ENCODE data around the gene AHNAK.
A peak's percentile ranks its signal among the peaks of the same experiment; 100 is the strongest.

AHNAK gene

GRCh38 chr11:62497132-62497801 lies 49.3 kb downstream of the AHNAK start:
- peak; percentile 77 for DNase-seq

DNA sequence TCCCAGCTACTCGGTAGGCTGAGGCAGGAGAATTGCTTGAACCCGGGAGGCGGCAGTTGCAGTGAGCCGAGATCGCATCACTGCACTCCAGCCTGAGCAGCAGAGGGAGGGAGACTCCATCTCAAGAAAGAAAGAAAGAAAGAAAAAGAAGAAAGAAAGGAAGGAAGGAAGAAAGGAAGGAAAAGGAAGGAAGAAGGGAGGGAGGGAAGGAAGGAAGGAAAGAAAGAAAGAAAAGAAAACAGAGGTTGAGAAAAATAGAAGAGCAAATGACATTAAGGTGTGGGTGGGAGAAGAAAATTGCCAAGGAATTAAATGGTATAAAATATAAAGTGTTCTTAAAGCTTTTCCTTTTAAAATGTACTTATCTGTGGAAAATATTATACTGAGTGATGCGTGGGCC lies 49.9 kb downstream of the AHNAK start:
- DNase-seq: no peak

DNA sequence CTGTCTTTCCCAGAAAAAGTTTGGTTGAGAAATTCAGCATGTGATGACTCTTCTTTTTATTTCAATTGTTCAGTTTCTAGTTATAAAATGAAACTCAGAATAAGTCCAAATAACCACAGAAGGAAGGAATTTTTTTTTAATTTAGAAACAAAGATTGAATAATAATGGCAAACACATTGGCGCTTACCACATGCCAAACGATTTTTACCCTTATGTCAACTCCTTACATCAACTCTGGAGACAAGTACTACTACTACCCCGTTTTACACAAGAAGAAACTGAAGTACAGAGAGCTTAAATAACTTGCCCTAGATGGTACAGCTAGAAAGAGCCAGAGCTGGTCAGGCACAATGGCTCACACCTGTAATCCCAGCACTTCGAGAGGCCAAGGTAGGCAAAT lies 52.4 kb downstream of the AHNAK start:
- DNase-seq: no peak

DNA sequence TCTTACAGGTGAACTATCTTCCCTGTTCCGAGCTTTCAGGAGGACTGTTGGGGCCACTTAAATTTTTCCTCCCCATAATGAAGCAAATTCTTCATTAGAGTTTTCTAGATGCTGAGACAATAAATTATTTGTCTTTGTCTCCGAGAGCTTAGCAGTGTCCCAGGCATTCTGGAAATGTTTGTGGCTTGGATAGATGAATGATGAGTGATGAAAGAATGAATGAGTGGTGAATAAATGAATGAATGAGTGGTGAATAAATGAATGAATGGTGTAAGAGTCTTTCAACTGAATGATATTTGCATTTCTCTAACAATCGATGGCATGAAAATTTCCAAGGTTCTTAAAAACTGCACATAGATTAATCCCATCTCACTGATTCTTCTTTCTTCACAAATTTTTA lies 52.8 kb downstream of the AHNAK start:
- no peak for DNase-seq

DNA sequence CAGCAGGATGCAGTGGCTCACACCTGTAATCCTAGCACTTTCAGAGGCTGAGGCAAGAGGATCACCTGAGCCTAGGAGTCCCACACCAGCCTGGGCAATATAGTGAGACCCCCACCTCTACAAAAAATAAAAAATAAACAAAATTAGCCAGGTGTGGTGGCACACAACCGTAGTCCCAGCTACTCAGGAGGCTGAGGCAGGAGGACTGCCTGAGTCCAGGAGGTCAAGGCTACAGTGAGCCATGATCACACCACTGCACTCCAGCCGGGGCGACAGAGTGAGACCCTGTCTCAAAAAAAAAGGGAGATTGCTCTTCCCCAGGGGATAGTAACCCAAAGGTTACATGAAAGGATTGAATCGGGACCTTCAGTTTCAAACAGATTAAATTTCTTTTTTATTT lies 54.0 kb downstream of the AHNAK start:
- no peak for DNase-seq

DNA sequence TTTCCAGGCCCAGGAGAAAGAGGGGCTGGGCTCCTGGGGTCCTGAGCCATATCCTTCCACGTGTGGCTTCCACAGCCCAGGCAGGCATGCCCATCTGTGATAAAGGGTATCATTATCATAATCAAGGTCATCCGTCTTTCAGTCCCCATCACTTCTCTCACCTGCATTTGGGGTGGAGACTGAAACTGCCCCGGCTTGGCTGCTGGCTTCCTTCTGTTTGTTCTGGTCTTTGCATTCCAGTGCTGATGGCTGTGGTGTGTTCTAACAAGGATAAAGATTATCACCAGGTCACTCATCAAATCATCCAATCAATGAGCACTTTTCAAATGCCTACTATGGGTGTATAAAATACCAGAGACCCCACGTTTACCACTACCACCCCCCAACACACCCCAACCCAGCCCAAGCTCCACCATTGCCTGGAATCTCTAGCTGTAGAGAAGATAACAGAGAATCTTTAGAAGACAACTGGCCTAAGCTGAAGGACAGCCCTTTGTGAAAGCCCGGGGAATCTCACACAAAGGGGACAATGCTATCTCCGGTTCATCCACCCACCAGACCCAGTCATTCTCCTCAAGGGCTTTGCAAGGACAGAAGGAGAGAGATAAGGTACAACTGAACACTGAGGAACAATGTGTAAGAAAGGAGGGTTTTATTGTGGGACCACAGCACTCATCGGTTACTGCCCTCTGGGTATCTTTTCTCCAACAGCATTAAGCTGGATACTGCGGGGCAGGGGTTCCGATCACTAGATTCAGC lies 54.9 kb downstream of the AHNAK start:
- peak; percentile 39 for DNase-seq

DNA sequence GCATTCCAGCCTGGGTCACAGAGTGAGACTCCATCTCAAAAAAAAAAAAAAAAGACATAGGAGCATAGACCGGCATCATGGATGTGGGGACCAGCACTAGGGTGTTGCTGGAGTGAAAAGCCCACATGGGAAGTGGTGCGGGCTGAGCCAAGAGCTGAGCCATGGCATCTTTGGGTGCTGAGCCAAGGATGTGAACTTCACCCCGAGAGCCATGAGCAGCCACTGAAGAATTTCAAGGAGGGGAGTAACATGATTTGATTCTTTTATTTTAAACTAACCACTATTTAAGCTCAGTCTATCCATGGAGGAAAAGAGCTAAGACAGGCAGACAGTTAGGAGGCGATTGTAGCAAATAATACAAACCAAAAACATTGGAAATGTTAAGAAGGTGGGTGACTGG lies 57.4 kb downstream of the AHNAK start:
- DNase-seq: no peak

DNA sequence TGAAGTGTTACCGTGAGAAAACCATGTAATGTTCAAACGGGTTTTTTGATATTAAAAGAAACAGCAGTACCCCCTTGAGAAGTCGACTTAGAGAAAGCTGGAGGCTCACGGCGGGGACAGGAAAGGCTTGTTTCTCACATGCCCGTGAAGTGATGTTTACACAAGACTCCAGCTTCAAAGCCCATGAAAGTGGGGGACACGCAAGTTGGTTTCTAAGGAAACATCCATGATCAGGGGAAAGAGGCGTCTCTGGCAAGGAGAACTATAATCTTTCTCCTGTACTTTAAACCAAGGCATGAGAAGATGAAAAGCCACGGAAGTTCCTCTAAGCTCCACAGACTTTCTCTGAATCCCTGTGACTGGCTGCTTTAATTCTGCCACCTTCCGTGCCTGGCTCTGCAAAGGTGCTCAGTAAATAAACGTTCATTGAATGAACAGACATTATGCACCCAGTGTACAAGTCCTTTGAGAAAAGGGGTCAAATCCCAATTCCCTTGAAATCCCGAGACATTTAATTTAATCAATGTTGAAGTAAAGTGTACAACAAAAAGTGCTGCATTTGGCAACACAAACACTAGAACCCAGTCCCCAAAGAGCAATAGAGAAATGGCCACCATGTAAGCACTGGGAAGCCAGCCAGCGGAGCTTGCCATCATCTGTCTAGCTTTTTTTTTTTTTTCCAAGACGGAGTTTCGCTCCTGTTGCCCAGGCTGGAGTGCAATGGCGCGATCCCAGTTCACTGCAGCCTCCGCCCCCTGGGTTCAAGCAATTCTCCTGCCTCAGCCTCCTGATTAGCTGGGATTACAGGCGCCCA lies 58.7 kb downstream of the AHNAK start:
- no peak for DNase-seq

- no peak for DNase-seq
Measured at GRCh38 chr11:62487136-62487535, 59.5 kb downstream of the AHNAK start.

GRCh38 chr11:62484352-62484751 lies 62.3 kb downstream of the AHNAK start:
- DNase-seq: no peak

DNA sequence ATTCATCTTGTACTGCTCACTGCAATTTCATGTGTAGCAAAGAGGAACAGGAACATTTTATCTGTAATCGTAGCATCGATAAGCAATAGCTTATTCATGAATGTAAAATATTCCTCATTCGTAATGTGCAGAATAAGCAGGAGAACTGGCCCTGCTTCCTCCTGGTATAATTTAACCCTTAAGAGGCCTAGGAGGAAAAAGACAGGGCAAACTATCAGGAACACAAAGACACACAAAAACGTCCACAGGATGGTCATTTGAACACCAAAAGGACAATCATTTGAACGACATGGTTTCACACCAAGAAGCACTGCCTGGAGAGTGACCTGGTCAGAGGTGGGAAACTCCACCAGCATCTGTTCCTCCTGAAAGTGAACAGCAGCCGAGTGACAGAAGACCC lies 63.9 kb downstream of the AHNAK start:
- no peak for DNase-seq

DNA sequence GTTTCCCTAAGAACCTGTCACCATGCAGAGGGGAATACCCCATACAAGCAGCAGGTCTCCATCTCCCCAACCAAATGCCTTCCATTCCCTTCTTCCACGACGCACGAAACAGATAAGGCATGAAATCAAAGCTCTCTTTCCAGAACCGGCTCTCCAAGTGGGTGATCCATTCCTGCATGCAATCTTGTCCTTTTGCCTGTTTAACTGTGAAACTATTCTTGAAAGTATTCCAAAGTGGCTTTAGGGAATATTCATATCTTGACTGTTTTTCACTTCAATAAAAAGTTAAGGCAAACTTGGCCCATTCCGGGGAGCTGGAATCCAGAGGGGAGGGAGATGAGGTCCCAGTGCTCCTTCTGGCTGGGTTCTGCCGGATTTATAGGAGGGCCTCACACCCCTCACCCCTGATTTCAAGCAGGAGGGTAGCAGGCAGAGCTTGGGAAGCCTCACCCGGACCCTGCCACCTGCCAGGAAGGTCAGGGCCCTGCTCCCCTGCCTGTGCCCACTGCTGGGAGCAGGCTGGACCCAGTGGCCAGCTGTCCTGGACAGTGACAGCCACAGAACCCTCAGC lies 66.9 kb downstream of the AHNAK start:
- DNase-seq: no peak

DNA sequence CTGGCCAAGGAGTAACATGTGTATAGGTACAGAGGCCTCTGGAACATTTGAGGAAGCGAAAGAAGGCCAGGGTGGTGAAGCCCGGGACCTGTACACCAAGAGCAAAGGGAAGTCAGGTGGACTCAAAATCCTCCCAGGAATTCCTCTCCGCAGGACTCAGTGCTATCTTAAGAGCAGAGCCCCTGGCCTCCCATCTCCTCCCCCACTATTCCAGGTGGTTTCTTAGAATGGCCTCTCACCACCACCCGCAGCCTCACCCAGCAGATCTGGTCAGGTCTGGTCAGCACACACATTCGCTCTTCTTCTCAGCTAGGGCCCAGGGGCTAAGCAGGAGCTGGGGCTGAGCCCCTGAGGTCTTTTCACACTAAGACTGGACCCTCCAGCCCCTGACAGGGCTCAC lies 68.7 kb downstream of the AHNAK start:
- DNase-seq: no peak

- DNase-seq: peak; percentile 56
Measured at GRCh38 chr11:62472063-62472884, 74.3 kb downstream of the AHNAK start.

GRCh38 chr11:62471603-62472002 lies 75.0 kb downstream of the AHNAK start:
- no peak for DNase-seq

DNA sequence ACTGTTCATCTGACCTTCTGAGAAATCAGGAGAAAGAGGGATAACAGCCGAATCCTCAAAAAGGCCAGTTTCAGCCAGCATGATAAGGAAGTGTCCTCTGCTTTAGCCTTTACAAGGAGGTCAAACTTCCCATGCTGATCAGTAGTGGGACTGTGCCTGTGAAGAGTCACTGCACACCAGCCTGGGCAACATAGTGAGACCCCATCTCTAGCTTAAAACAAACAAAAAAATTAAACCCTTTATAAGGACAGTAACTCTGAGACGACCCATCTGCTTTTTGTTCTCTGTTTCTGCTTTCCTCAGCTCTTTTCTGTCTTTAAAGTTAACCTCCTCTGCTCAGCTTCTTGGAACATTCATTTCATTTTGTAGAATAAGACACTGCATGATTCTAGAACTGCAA lies 78.0 kb downstream of the AHNAK start:
- DNase-seq: no peak

DNA sequence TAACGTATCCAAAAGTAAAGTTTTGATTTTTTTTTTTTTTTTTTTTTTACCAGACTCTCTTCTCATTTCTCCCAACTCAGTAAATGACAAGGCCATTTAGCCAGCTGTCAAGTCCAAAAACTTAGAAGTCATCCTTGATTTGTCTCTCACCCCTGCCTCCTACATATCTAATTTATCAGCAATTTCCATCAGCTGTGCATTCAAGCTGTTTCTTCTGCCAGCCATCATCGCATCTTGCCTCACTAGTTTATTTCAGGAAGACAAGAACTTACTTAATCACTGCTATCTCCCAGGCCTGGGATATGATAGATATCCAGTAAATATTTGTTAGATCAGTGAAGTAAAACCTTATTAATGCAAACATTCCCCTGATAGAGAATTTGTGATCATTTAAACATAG lies 80.2 kb downstream of the AHNAK start:
- no peak for DNase-seq

GRCh38 chr11:62464655-62465054 lies 82.0 kb downstream of the AHNAK start:
- DNase-seq: no peak

DNA sequence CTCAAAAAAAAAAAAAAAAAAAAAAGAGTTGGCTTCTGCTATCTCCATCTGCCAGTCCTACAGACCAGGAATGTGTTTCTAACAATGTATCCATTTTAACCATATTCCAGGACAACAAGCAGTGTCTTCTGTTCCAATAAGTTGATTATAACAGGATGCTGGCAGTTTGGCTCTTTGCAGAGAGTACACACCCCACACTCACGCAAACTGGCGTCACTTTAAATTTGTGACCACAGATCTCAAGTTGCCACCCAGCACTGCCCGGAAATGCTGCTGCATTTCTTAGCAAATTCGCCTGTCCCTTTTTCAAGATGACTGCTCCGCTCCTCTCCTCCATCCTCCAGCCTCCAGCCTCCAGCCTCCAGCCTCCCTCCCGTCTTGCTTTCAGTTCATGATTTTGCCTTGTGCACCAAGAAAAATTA lies 83.5 kb downstream of the AHNAK start:
- peak; percentile 82 for DNase-seq

DNA sequence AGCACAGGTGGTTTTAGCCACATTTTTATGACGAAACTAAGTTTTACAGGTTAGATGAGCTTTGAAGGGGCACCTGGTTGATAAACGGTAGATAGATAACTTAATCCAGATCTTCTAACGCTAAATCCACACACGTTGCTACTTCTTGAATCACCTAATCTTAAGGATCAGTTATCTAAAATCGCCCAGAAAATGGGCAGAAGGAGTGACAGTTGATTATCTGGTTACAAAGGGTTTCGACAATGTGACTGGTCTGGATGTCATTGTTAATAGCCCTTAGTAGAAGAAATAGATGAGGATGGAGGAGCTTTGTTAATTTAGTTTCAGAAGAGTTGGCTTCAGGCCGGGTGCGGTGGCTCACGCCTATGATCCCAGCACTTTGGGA lies 84.1 kb downstream of the AHNAK start:
- peak; percentile 48 for DNase-seq

GRCh38 chr11:62461740-62462507 lies 84.7 kb downstream of the AHNAK start:
- peak; percentile 88 for DNase-seq

GRCh38 chr11:62459080-62459479 lies 87.5 kb downstream of the AHNAK start:
- DNase-seq: no peak

Measured in hematopoietic multipotent progenitor cell treated with erythropoietin and hydrocortisone succinate and interleukin-3 and kit ligand, for 8 days (in vitro differentiated cells).